Measurements from ENCODE around the gene HOMEZ.

The HOMEZ gene

GRCh38 chr14:23306412-23307145 lies 20.6 kb upstream of the HOMEZ start, which contains the start of gene BCL2L2 (continued):
- peak; percentile 55; the same call in 1 of the 2 replicates for TF ChIP-seq ZNF394 (tag by site-specific recombination; IDR thresholded peaks at IDR 0.05; ENCODE audit: borderline replicate concordance)
- peak; percentile 91 for TF ChIP-seq ZBTB17 (tag by site-specific recombination; IDR thresholded peaks at IDR 0.05)
- TF ChIP-seq KLF17 (tag by site-specific recombination; IDR thresholded peaks at IDR 0.05) = peak; percentile 95
- TF ChIP-seq ZNF2 (tag by site-specific recombination; IDR thresholded peaks at IDR 0.05) = peak; percentile 52; the same call in 1 of the 2 replicates
- TF ChIP-seq ZEB2 (tag by site-specific recombination; IDR thresholded peaks at IDR 0.05) = peak; percentile 68
- no peak for TF ChIP-seq ZNF701 (tag by site-specific recombination; IDR thresholded peaks at IDR 0.05)
- peak; percentile 87 for TF ChIP-seq KLF1 (tag by site-specific recombination; IDR thresholded peaks at IDR 0.05)
- peak; percentile 100 for TF ChIP-seq ZNF398 (tag by site-specific recombination; IDR thresholded peaks at IDR 0.05)
- peak; percentile 84; the same call in 1 of the 2 replicates for TF ChIP-seq ZBTB20 (tag by site-specific recombination; IDR thresholded peaks at IDR 0.05)
- TF ChIP-seq ZNF366 (tag by site-specific recombination; conservative IDR thresholded peaks at IDR 0.05) = peak; percentile 100
- TF ChIP-seq ZBTB8A (tag by site-specific recombination; IDR thresholded peaks at IDR 0.05) = peak; percentile 100
- TF ChIP-seq SETDB1 (IDR thresholded peaks at IDR 0.05; ENCODE audit: insufficient read length, low read length) = no peak
- no peak for TF ChIP-seq ZNF664 (tag by site-specific recombination; IDR thresholded peaks at IDR 0.05)
- TF ChIP-seq SP2 (tag by site-specific recombination; IDR thresholded peaks at IDR 0.05) = peak; percentile 97
- TF ChIP-seq ZXDB (tag by site-specific recombination; IDR thresholded peaks at IDR 0.05) = peak; percentile 91
- TF ChIP-seq ZNF26 (tag by site-specific recombination; IDR thresholded peaks at IDR 0.05) = no peak
- peak; percentile 20 for TF ChIP-seq ZBTB26 (tag by site-specific recombination; optimal IDR thresholded peaks at IDR 0.05)
- TF ChIP-seq HOXC10 (CRISPR knock-in tag; IDR thresholded peaks at IDR 0.05) = no peak
- peak; percentile 58; the same call in 1 of the 2 replicates for TF ChIP-seq YY1 (tag by site-specific recombination; IDR thresholded peaks at IDR 0.05)
- TF ChIP-seq ZNF48 (tag by site-specific recombination; IDR thresholded peaks at IDR 0.05) = no peak
- TF ChIP-seq ZNF280C (tag by site-specific recombination; IDR thresholded peaks at IDR 0.05) = no peak
- no peak for TF ChIP-seq ZNF677 (tag by site-specific recombination; IDR thresholded peaks at IDR 0.05)
- TF ChIP-seq ZNF335 (tag by site-specific recombination; conservative IDR thresholded peaks at IDR 0.05) = peak; percentile 62
- no peak for TF ChIP-seq ZNF660 (tag by site-specific recombination; IDR thresholded peaks at IDR 0.05)
- no peak for TF ChIP-seq ZNF548 (tag by site-specific recombination; IDR thresholded peaks at IDR 0.05)
- no peak for TF ChIP-seq ZNF514 (tag by site-specific recombination; IDR thresholded peaks at IDR 0.05)
- TF ChIP-seq FEZF1 (tag by site-specific recombination; IDR thresholded peaks at IDR 0.05) = peak; percentile 42; the same call in 1 of the 2 replicates
- 0 out of 2 replicates have a peak, but pooled peaks have one; percentile 41 for TF ChIP-seq BCL11A (tag by site-specific recombination; IDR thresholded peaks at IDR 0.05; ENCODE audit: low read depth)
- peak; percentile 81 for TF ChIP-seq PRDM10 (tag by site-specific recombination; IDR thresholded peaks at IDR 0.05)
